ENCODE measurements around the gene PTPRU. TPM values are rescaled to one million over a fixed set of nuclear protein-coding genes. Genes with fewer than 3 reads are reported as not detected.

PTPRU gene
- total RNA-seq, 1 experiment from 2014 or later: 41.4 TPM

DNA sequence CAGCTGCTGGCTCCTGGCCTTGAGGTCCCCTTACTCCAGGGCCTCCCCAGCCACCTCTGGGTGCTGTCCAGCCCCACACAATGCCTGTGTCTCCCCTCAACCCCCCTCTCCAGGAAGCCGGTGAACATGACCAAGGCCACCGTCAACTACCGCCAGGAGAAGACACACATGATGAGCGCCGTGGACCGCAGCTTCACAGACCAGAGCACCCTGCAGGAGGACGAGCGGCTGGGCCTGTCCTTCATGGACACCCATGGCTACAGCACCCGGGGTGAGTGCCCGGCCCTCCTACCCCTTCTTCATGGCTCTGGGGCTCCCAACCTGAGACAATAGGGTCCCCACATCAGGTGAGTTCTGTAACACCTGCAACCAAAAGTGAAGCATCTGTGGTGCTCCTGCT, 55.4 kb downstream of the PTPRU start:
- no peaks in the 10 kb centered on the region for H3K9me3 ChIP-seq
- H3K4me3 ChIP-seq (ENCODE audit: low read depth, low read length): no peak overlapping the region
- CTCF ChIA-PET: no interaction called here
- H3K27me3 ChIP-seq (replicated peaks; ENCODE audit: control insufficient read depth, insufficient read depth, low read length): no peaks in the 10 kb centered on the region
- Mint-ChIP-seq H3K4me3 (ENCODE audit: unreplicated experiment) (no peak overlapping the region), H3K4me1 (ENCODE audit: low read depth, unreplicated experiment) (no peaks in the 10 kb centered on the region), H3K27ac (ENCODE audit: unreplicated experiment) (no peak overlapping the region), H3K9me3 (ENCODE audit: unreplicated experiment) (no peaks in the 10 kb centered on the region), H3K27me3 (ENCODE audit: insufficient read depth, unreplicated experiment) (no peaks in the 10 kb centered on the region), H3K36me3 (ENCODE audit: insufficient read depth, unreplicated experiment) (peaks cover 8% of the 10 kb centered on the region)
- TF ChIP-seq, protein P1, sequence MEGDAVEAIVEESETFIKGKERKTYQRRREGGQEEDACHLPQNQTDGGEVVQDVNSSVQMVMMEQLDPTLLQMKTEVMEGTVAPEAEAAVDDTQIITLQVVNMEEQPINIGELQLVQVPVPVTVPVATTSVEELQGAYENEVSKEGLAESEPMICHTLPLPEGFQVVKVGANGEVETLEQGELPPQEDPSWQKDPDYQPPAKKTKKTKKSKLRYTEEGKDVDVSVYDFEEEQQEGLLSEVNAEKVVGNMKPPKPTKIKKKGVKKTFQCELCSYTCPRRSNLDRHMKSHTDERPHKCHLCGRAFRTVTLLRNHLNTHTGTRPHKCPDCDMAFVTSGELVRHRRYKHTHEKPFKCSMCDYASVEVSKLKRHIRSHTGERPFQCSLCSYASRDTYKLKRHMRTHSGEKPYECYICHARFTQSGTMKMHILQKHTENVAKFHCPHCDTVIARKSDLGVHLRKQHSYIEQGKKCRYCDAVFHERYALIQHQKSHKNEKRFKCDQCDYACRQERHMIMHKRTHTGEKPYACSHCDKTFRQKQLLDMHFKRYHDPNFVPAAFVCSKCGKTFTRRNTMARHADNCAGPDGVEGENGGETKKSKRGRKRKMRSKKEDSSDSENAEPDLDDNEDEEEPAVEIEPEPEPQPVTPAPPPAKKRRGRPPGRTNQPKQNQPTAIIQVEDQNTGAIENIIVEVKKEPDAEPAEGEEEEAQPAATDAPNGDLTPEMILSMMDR (IDR thresholded peaks at IDR 0.05; ENCODE audit: insufficient read depth in 1 of 2, low read depth in 1 of 2, low read length in 1 of 2, severe bottlenecking in 1 of 2, unreplicated experiment in 1 of 2): no peak
- no TSS peak for BruUV-seq (replicated peaks)
- H3K36me3 ChIP-seq (ENCODE audit: control insufficient read depth, insufficient read depth, low read length): no peaks in the 10 kb centered on the region
- DNase-seq: no peak
- H3K4me1 ChIP-seq: no peaks in the 10 kb centered on the region
- intact Hi-C loops (cut with micrococcal nuclease; ENCODE audit: unreplicated experiment): no loop called here
- POLR2A ChIA-PET: no interaction called here

DNA sequence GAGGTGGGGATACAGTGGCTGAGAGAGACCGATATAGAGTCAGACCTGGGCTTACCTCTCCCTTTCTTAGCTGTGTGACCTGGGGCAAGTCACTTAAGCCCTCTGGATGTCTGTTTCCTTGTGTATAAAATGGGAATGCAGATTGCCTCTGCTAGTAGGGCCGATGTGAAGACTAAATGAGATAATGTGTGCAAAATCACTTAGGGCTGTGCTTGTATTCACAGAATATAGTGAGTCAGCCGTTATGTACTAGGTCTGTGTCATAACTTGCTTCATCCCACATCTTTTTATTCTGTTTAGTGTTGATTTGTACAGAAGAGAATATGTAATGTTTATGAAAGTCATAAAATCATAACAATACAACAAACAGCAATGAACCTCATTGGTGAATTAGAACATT, 56.0 kb downstream of the PTPRU start:
- no peaks in the 10 kb centered on the region for H3K9me3 Mint-ChIP-seq (ENCODE audit: unreplicated experiment)
- BruUV-seq (replicated peaks): no TSS peak
- Histone ChIP-seq H3K36me3 (ENCODE audit: control insufficient read depth, insufficient read depth, low read length) (no peaks in the 10 kb centered on the region), H3K27me3 (replicated peaks; ENCODE audit: control insufficient read depth, insufficient read depth, low read length) (no peaks in the 10 kb centered on the region), H3K4me1 (no peaks in the 10 kb centered on the region), H3K4me3 (ENCODE audit: low read depth, low read length) (no peak overlapping the region), H3K9me3 (no peaks in the 10 kb centered on the region)
- no peak overlapping the region for H3K4me3 Mint-ChIP-seq (ENCODE audit: unreplicated experiment)
- TF ChIP-seq, protein P1 (IDR thresholded peaks at IDR 0.05; ENCODE audit: insufficient read depth in 1 of 2, low read depth in 1 of 2, low read length in 1 of 2, severe bottlenecking in 1 of 2, unreplicated experiment in 1 of 2): no peak
- no peak overlapping the region for H3K27ac Mint-ChIP-seq (ENCODE audit: unreplicated experiment)
- ChIA-PET CTCF (no interaction called here), POLR2A (no interaction called here)
- no peaks in the 10 kb centered on the region for H3K27me3 Mint-ChIP-seq (ENCODE audit: insufficient read depth, unreplicated experiment)
- no peak for DNase-seq
- H3K4me1 Mint-ChIP-seq (ENCODE audit: low read depth, unreplicated experiment): no peaks in the 10 kb centered on the region
- peaks cover 8% of the 10 kb centered on the region for H3K36me3 Mint-ChIP-seq (ENCODE audit: insufficient read depth, unreplicated experiment)
- intact Hi-C loops (cut with micrococcal nuclease; ENCODE audit: unreplicated experiment): no loop called here

DNA sequence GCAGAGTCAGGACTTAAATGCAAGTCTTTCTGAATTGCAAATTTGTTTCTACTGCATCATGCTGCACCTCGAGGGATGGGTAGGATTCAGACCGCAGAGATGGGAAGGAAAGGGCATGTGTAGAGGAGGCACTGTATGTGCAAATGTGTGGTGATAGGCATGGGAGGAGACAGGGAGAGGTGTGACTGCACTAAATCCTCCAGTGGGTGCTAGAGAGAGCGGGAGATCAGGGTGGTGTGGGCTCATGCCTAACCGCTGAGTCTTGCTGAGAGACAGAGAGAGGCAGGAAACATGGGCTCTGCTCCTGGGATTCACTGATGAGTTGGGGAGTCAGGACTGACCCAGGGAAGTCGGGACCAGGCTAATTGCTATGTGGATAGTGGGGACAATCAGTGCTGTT, 61.1 kb downstream of the PTPRU start:
- Histone ChIP-seq H3K27me3 (replicated peaks; ENCODE audit: control insufficient read depth, insufficient read depth, low read length) (no peaks in the 10 kb centered on the region), H3K36me3 (ENCODE audit: control insufficient read depth, insufficient read depth, low read length) (no peaks in the 10 kb centered on the region), H3K4me3 (ENCODE audit: low read depth, low read length) (no peak overlapping the region), H3K4me1 (no peaks in the 10 kb centered on the region), H3K9me3 (no peaks in the 10 kb centered on the region)
- ChIA-PET POLR2A (no interaction called here), CTCF (no interaction called here)
- Mint-ChIP-seq H3K27me3 (ENCODE audit: insufficient read depth, unreplicated experiment) (no peaks in the 10 kb centered on the region), H3K27ac (ENCODE audit: unreplicated experiment) (no peak overlapping the region), H3K4me3 (ENCODE audit: unreplicated experiment) (no peak overlapping the region), H3K9me3 (ENCODE audit: unreplicated experiment) (no peaks in the 10 kb centered on the region), H3K4me1 (ENCODE audit: low read depth, unreplicated experiment) (no peaks in the 10 kb centered on the region), H3K36me3 (ENCODE audit: insufficient read depth, unreplicated experiment) (peaks cover 11% of the 10 kb centered on the region)
- TF ChIP-seq, protein P1 (IDR thresholded peaks at IDR 0.05; ENCODE audit: insufficient read depth in 1 of 2, low read depth in 1 of 2, low read length in 1 of 2, severe bottlenecking in 1 of 2, unreplicated experiment in 1 of 2): no peak
- no TSS peak for BruUV-seq (replicated peaks)
- DNase-seq: no peak
- intact Hi-C loops (cut with micrococcal nuclease; ENCODE audit: unreplicated experiment): no loop called here
